Ishikawa (cell line): ENCODE data around the gene CBX8.

Experiments used
- EGR1 ChIP-seq: IDR thresholded peaks from 2 replicates; pipeline ENCODE4 v1.6.1; 2012
- TAF1 ChIP-seq: IDR thresholded peaks from 2 replicates; pipeline ENCODE4 v1.6.1; 2012; ENCODE audit warnings: low read depth, mild to moderate bottlenecking

DNA sequence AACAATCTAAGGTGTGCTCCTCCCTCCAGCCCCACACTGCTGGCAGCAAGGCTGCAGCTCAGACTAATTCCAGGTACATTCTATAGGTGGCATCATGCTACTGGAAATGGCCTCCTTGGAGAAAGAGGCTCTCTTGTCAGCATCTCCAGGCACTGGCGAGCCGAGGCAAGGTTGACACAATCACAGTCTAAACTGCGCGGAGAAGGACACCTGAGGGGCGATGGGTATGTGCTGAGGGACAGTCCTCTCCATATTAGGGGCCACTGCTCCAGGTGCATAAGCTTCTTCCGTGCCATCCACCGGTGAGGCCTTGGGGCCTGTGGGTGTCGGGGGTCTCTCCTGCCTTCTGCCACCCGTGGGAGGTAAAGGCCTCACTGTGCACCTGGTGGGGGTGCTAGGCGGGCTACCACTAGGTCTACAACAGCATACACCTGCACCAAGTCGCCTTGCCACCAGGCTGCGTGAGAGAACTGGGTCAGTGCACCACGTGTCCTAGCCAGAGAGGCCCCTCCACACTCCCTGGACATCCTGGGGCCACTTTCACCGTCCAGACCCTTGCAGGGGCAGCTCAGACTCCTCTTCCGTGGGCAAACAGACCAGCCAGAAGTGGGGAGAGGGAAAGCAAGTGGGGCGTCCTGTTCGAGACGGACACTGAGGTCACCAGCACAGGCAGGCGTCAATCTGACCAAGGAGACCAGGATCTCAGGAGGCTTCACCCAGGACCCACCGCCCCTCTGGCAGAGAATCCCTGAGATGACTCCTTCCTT, 12.1 kb upstream of the CBX8 start:
- no peak for TF ChIP-seq TAF1
- no peak for TF ChIP-seq EGR1
